ENCODE measurements around the gene PSMD8.
"Not testable (repeated sequence)": the region's sequence is repeated elsewhere in the genome, so short reads cannot be mapped to it uniquely, and the experiment has no call there.

The PSMD8 gene

GRCh38 chr19:38335949-38336637 lies 38.3 kb upstream of the PSMD8 start:
- peak; percentile 97 for DNase-seq
- TF ChIP-seq, protein P1, sequence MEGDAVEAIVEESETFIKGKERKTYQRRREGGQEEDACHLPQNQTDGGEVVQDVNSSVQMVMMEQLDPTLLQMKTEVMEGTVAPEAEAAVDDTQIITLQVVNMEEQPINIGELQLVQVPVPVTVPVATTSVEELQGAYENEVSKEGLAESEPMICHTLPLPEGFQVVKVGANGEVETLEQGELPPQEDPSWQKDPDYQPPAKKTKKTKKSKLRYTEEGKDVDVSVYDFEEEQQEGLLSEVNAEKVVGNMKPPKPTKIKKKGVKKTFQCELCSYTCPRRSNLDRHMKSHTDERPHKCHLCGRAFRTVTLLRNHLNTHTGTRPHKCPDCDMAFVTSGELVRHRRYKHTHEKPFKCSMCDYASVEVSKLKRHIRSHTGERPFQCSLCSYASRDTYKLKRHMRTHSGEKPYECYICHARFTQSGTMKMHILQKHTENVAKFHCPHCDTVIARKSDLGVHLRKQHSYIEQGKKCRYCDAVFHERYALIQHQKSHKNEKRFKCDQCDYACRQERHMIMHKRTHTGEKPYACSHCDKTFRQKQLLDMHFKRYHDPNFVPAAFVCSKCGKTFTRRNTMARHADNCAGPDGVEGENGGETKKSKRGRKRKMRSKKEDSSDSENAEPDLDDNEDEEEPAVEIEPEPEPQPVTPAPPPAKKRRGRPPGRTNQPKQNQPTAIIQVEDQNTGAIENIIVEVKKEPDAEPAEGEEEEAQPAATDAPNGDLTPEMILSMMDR (IDR thresholded peaks at IDR 0.05; ENCODE audit: low read depth, low read length): no peak
- Histone ChIP-seq H3K27me3 (ENCODE audit: insufficient read depth, low read depth, severe bottlenecking) (no peaks in the 10 kb centered on the region), H3K36me3 (no peaks in the 10 kb centered on the region; the same call in none of the 2 replicates), H3K9me3 (ENCODE audit: severe bottlenecking) (no peaks in the 10 kb centered on the region), H3K27ac (peak overlapping the region; percentile 60), H3K4me3 (ENCODE audit: low read depth, low read length) (peak overlapping the region; percentile 73)

DNA sequence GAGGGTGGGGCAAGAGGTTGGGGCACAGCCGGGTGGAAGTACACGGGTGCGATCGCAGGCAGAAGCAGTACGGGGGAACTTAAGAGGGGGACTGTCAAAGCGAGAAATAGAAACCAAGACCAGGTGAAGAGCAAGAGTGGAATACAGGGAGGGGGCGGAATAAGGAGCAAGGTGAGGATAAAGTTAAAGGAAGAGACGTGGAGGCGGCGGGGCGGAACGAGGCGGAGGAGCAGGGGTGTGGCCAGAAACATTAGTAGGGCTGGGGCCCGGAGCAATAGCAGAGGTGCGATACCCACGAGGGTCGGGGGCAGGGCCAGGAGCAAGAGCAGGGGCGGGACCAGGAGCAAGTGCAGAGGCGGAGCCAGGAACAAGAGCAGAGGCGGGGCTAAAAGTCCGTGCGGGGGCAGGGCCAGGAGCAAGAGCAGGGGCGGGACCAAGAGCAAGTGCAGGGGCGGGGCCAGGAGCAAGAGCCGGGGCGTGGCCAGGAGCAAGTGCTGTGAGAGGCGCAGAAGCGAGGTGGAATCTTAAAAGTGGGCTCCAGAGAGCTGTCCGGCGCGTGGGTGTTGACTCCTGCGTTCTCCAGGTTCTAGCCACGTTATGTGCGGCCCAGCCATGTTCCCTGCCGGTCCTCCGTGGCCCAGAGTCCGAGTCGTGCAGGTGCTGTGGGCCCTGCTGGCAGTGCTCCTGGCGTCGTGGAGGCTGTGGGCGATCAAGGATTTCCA lies 37.6 kb upstream of the PSMD8 start:
- TF ChIP-seq, protein P1 (IDR thresholded peaks at IDR 0.05; ENCODE audit: low read depth, low read length): no peak
- H3K27me3 ChIP-seq (ENCODE audit: insufficient read depth, low read depth, severe bottlenecking): no peaks in the 10 kb centered on the region
- H3K36me3 ChIP-seq: peaks cover 3% of the 10 kb centered on the region
- DNase-seq: peak; percentile 97
- no peaks in the 10 kb centered on the region for H3K9me3 ChIP-seq (ENCODE audit: severe bottlenecking)
- H3K4me3 ChIP-seq (ENCODE audit: low read depth, low read length): peak overlapping the region; percentile 73
- H3K27ac ChIP-seq: peak overlapping the region; percentile 74

DNA sequence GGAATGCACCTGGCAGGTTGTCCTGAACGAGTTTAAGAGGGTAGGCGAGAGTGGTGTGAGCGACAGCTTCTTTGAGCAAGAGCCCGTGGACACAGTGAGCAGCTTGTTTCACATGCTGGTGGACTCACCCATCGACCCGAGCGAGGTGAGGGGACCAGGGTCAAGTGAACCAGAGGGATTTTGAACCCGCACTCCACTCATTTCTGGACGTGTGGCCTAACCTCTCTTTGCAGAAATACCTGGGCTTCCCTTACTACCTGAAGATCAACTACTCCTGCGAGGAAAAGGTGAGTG lies 37.1 kb upstream of the PSMD8 start:
- peak overlapping the region; percentile 74 for H3K27ac ChIP-seq
- no peak for DNase-seq
- TF ChIP-seq, protein P1 (IDR thresholded peaks at IDR 0.05; ENCODE audit: low read depth, low read length): no peak
- peaks cover 3% of the 10 kb centered on the region for H3K36me3 ChIP-seq
- no peaks in the 10 kb centered on the region for H3K9me3 ChIP-seq (ENCODE audit: severe bottlenecking)
- peak overlapping the region; percentile 73 for H3K4me3 ChIP-seq (ENCODE audit: low read depth, low read length)
- no peaks in the 10 kb centered on the region for H3K27me3 ChIP-seq (ENCODE audit: insufficient read depth, low read depth, severe bottlenecking)

- not testable (repeated sequence) for H3K4me3 ChIP-seq (ENCODE audit: low read depth, low read length); H3K36me3 ChIP-seq; H3K9me3 ChIP-seq (ENCODE audit: severe bottlenecking); H3K27me3 ChIP-seq (ENCODE audit: insufficient read depth, low read depth, severe bottlenecking)
- DNase-seq: peak; percentile 60
- peak overlapping the region; percentile 87 for H3K27ac ChIP-seq
These were observed 35.4 kb upstream of the PSMD8 start for GRCh38 chr19:38339011-38339410.

DNA sequence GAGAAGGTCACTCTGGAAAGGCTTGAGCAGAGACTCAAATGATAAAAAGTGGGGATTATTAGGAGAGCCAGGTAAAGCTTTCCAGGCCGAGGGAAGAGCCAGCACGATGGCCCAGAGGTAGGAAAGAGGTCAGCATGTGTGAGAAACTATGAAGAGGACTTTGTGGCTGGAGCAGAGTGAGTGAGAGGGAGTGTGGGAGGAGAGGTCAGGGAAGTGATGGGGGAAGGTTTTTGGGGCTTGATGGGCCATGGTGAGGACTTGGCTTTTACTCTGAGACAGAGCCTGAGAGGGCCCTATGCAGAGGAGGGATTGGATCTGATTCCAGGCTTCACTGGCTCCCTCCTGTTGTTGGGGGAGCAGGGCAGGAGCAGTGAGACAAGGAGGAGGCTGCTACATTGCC lies 33.4 kb upstream of the PSMD8 start:
- H3K9me3 ChIP-seq (ENCODE audit: severe bottlenecking): no peaks in the 10 kb centered on the region
- TF ChIP-seq, protein P1 (IDR thresholded peaks at IDR 0.05; ENCODE audit: low read depth, low read length): no peak
- DNase-seq: no peak

GRCh38 chr19:38346837-38347236 lies 27.5 kb upstream of the PSMD8 start:
- TF ChIP-seq, protein P1 (IDR thresholded peaks at IDR 0.05; ENCODE audit: low read depth, low read length): no peak
- H3K9me3 ChIP-seq (ENCODE audit: severe bottlenecking): no peaks in the 10 kb centered on the region
- no peak overlapping the region for H3K27ac ChIP-seq
- no peaks in the 10 kb centered on the region for H3K27me3 ChIP-seq (ENCODE audit: insufficient read depth, low read depth, severe bottlenecking)
- no peaks in the 10 kb centered on the region; the same call in 1 of the 2 replicates for H3K36me3 ChIP-seq
- H3K4me3 ChIP-seq (ENCODE audit: low read depth, low read length): no peak overlapping the region
- no peak for DNase-seq

More for the DNA sequence above, 33.4 kb upstream of the PSMD8 start:
- no peak overlapping the region for H3K27ac ChIP-seq
- peaks cover 3% of the 10 kb centered on the region for H3K36me3 ChIP-seq
- H3K4me3 ChIP-seq (ENCODE audit: low read depth, low read length): no peak overlapping the region
- no peaks in the 10 kb centered on the region for H3K27me3 ChIP-seq (ENCODE audit: insufficient read depth, low read depth, severe bottlenecking)
